ENCODE data around the gene SVIL.
"Not testable (repeated sequence)": the region's sequence is repeated elsewhere in the genome, so short reads cannot be mapped to it uniquely, and the experiment has no call there.

SVIL gene

DNA sequence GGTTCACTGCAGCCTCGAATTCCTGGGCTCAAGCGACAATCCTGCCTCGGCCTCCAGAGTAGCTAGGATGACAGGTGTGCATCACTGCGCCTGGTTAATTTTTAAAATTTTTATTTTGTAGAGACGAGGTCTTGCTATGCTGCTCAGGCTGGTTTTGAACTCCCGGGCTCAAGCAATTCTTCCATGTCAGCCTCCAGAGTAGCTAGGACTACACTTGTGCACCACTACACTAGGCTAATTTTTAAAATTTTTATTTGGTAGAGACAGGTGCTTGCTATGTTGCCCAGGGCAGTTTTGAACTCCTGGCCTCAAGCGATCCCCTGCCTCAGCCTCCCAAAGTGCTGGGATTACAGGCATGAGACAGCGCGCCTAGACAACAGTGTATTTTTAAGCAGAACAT, 120.5 kb downstream of the SVIL start:
- no peak for DNase-seq

DNA sequence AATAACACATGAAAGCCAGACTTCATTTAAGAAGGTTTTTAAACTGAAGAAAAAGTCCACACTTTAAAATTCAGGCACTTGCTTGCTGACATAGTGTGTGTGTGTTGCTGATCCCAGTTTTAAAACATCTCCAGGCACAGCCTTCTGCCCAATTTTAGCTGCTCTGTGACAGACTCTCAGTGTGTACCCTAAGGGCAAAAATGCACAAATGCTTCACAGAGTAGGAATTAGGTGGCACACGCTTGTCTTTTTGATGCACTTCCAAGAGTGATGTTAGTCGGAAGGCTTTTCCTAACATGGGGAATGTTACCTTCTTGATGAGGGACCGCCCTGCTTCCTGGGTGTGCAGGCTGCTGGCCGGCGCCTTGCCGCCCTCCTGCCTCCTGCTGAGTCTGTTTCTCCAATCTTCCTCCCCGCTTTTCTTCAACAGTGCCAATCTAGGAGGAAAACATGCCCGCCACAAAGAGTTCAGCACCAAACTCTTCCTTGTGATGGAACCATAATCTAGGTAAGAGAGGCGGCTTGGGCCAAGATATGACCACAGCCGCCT, 122.3 kb downstream of the SVIL start:
- no peak for DNase-seq

DNA sequence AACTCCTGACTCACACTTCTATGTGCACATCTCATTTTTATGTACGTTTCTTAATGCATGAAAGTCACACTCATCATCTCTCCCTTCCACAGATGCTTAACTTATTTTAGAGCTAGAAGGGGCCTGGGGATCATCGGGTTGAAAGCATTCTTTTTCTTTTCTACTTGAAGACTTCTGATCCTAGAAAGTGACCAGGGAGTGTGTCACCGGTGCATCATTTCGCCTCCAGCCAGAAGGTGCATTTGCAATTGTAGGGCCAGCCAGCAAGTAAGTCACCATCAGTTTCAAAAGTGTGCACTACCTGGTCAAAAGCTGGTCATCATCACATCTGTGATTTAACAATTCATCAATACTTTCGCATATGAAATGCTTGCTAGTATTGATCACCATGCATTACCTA, 123.0 kb downstream of the SVIL start:
- DNase-seq: not testable (repeated sequence)

DNA sequence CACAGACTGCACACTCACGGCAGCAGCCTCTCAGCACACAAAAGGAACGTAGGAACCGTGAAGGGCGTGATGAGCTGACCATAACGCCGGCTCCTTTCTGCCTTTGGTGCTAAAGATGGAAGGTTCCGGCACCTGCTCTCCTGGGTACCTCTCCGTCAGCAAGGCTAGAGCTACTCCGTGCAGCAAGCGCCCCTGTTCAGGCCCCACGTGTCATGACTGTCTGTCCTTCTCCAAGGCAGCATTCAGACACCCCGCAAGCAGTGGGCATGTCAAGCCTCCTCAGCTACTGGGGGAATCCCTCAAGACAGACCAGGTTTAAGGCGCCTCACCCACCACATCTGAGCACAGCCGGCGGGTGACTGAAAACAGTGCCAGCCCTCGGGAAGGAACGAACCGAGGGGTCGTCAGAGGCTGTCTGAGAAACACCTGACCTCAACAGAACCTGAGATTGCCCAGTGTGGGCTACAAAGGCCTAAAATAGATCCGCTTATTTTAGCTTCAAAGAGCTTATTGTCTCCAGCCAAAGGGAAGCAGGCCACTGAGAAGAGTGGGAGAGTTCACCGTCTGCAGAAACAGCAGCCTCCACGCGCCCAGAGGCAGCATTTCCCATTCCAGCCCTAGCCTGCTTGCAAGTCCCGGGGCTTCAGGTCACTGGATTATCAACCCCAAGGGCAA, 124.2 kb downstream of the SVIL start:
- DNase-seq: not testable (repeated sequence)

DNA sequence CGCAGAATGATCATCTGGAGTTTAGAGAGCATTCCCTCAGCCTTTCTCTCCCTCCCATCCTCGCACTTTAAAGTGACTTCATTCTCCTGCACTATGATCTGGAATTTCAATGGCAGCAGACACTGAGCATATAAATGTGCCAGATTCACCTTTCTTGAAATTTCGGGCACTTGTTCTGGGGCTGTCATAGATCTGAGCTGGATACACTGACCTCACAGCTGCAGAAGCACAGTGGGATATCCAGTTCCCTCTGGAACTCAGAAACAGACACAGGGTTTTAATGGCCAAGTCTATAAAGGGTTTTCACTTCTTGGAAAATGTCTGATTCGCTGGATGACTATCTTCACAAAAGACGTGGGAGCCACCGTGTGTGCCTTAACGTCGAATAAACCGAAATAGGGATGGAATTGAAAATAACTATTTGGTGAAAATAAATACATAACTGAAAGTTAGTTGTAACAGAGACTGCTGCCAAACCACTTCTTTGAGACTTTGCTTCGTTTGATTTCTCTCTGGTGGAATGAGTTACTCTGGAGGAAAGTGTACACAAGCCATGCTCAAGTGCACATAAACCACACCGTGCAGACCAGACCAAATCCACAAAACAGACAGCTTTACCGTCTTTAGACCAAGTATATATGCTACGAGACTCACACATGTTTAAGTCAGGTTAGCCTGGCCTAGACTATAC, 126.1 kb downstream of the SVIL start:
- no peak for DNase-seq

DNA sequence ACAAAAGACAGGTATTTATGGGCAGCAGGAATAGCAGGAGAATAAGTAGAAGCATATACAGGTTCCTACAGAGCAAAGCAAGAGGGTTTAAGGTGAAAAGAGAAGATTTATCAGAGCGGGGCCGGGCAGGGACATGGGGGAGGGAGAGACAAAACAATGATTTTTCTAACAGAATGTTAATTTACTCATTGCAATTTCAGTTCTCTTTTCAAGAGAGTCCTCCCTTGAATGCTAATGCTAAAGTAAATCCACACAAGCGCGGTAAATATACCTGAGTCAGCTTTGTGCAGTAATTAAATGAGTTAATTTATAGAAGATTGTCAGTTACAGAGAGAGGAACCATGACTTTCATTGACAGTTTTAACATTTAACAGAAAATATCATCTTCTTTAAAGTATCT, 127.0 kb downstream of the SVIL start:
- not testable (repeated sequence) for DNase-seq

DNA sequence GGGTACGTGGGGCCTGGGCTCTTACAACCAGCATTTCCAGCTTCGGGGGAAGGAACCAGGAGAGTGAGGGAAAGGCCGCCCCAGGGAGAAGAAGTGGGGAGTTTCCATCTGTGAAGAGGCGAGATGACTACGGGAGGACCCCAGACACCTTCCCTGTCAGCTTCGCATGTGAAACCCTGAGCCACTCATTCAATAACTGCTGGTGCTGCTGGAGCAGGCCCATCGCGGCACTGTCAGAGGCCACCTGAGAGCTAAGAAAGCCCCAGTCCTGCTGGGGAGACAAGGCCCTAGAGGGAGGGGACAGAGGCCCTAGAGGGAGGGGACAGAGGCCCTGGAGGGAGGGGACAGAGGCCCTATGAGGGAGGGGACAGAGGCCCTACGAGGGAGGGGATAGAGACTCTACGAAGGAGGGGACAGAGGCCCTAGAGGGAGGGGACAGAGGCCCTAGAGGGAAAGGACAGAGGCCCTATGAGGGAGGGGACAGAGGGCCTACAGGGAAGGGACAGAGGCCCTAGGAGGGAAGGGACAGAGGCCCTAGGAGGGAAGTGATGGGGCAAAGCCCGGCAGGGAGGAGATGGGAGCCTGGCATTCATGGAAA, 128.3 kb downstream of the SVIL start:
- not testable (repeated sequence) for DNase-seq

DNA sequence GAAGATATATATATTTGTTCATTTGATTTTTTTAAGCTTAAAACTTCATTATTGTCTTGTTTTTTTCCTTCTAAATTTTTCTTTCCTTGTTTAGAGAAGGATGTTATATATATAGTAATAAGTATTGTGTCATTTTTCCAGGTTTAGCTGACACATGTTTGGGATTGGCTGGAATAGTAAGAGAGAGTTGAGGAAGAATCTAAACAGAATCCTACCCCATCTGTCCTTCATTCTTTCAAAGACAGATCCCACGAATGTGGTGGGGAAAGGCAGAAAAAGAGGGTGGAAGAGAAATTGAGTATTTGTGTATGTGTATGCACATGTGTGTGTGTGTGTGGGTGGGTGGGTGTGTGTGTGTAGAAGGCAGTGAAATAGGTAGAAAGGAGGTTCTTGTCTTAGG, 132.4 kb downstream of the SVIL start:
- no peak for DNase-seq

DNA sequence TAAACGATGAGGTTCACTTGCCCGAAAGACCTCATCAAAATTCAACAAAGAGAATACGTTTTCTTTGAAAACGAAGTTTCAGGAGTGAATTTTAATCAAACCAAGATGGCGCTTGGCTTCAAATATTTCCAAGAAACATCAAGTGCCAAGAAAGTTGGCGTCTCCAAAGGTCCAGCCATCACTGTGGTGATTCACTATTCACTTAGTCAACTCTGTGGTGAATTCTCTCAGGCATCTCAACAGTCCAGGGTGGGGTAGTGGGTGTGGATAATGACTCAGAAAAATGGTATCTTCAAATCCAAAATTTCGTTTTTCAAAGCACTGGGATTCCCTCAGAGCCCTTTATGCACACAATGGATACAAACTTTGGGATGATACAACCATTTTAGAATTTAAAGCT, 133.1 kb downstream of the SVIL start:
- no peak for DNase-seq

DNA sequence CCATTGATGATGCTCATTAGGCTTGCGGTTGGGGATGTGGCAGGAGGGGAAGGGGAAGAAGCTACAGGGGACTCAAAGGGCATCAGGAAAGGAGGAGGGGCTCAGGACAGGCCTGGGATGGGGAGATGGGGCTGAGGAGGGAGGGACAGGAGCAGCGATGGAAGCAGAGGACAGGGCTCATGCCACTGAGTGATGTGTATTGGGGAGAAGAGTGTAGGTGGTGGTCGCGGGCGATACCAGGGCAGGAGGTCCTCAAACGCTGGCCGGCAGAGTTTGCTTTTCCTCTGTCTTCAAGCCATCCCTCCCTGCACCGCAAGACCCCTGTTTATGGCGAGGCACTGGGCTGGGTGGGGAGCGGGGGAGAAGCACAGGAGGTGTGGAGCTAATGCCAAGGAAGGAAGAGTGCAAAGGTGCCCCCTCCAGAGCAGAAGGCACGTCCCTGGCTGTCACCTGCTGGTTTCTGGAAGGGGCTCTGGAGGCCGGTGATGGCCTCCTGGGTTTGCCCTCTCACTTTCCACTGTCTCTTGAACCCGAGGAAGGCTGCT, 134.7 kb downstream of the SVIL start:
- no peak for DNase-seq

DNA sequence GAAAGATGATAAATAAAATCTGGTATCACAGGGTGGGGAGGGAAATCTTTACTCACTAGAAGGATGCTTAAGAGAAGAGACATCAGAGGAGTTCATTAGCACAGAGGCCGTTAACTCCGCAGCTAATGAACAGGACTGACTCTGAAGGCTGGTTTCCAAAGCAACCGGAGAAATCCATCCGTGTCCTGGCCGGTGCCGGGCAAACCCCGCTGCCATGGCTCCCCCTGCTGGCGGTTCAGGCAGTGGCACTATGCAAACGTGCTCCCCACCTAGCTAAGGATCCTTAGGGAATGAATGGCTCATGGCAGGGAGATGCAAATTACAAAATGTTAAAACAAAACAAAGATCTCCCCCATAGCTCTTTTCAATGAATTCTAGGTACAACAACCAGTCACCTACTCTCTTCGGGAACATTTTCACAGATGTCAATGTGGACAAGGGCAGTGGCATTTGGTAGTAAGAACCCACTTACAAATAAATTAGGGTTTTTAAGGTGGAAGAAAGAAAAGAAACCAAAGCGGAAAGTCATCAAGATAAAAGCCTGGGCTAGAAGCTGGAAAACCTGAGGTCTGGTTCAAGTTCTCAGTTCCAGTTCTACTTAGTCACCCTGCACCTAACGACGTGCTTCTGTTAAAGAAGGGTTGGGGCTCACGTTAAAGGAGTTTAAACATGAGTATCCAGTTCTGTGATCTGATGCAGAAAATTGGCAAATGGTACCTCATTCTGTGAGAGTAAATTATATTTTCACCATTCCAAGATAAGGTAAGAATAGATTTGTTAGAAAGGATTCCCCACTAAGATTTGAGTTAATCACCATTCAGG, 138.2 kb downstream of the SVIL start:
- peak; percentile 72 for DNase-seq

DNA sequence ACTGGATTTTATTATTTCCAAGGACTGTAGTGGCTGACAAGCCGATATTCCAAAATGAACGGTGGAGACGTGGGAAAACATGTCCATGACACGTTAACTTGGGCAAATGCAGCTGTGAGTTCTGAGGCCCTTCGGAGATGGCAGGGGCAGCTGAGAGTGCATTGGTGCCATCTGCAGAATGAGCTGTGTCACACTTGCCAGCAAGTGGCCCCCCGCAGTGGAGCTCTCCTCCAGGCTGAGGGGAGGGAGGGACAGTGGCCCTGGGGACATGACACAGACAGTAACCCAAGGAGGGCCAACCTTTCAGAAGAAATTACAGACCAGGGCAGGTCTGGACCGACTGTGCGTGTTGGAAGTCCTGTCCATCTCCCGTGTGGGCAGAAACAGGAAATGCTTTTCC, 139.4 kb downstream of the SVIL start:
- DNase-seq: no peak

DNA sequence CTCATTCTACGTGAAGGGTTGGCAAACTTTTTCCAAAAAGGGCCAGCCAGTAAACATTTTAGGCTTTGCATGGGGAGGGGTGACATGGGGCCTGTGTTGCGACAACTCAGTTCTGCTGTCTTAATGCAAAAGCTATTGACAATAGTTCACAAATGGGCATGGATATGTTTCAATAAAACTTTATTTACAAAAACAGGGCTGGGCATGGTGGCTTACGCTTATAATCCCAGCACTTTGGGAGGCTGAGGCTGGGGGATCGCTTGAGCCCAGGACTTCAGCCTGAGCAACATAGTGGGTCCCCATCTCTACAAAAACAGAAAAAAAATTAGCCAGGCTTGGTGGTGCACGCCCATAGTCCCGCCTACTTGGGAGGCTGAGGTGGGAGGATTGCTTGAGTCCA, 141.1 kb downstream of the SVIL start:
- DNase-seq: no peak

DNA sequence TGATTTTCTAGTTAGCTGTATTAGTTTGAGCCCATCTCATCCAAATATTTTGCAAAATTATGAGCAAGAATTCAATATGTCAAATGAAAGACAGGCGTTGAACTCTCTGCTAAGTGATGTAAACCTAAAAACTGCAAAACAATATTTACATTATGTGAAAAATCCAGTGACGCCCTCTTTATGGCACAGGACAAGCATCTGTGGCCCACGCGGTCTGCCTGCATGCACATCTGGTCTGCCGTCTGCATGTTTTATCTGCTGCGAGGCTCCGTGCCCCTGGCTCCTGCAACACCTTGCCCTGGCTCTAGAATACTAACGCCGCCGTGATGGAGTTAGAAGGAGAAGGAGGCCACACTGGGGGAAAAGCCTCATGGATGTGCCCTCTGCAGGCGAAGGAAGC, 142.0 kb downstream of the SVIL start:
- no peak for DNase-seq

DNA sequence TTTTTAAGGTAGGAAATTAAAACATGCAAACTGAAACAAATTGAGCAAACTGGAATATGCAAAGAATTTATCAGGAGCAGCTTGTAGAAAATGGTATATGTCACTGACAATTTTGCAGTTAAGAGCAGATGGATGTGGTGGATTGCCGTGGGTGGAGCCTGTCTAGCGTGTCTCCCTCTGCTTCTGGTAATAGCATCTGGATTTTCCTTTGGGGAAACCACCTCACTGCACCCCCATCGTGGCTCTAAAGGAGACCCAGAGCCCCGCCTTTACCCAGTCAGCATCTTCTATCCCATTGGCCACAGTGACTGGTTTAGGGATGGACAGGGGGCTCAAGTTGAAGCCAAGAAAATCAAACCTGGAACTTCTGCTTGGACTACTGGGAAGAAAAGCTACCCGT, 142.9 kb downstream of the SVIL start:
- no peak for DNase-seq

DNA sequence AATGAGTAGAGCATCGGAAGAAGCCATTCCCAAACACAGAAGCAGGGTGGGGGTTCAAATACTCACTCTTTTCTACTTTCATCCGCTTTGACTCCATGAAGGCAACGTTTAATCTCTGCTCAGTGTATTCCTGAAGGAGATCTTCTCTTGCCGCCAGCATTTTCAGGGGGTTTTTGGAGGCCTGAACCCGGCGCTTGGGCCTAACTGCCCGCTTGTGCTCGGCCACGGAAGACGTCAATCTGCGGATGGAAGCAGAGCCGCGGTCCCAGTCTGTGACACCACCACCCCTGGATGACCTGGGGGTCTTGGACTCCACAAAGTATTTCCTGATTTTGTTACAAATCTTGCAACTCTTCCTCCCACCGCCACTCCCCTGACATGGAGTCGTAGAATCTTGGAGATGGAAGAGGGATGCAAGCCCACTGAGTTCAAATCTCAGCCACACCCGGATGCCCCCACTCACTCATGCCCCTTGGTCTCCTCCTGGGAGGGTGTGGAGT, 143.9 kb downstream of the SVIL start:
- DNase-seq: not testable (repeated sequence)

DNA sequence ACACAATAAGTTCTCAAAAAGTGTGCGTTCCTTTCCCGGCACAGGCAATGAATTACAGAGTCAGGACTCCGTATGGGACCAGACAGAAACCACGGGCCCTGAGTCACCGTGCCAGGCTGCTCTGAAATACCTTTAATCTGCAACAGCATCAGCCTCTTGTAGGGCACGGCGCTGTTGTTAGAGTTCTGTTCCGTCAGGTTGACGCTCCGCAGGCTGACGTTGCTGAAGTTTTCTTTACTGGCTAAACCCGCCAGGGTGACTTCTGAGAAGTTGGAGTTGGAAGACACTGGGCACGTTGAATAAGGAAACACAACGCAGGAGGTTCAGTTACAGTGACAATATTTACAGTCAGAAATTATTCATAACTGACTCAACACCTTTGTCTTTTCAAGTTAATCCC, 146.3 kb downstream of the SVIL start:
- DNase-seq: not testable (repeated sequence)

DNA sequence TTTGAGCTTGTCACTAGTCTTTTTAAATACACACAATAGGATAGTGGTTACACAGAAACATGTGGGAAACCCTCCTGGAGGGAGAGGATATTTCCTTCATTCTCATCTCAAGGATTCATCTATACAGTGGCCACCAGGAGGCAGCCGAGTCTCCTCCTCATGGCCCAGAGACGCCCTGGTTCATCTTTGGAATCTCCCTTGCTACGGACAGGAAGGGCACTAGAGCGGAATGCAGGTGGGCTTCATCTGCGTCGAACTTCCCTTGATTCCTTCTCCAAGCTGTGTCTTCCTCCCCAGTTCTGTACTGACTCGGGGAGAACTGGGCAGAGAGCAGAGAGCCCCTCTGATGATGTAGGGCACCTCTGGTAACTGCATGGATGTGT, 146.9 kb downstream of the SVIL start:
- not testable (repeated sequence) for DNase-seq

DNA sequence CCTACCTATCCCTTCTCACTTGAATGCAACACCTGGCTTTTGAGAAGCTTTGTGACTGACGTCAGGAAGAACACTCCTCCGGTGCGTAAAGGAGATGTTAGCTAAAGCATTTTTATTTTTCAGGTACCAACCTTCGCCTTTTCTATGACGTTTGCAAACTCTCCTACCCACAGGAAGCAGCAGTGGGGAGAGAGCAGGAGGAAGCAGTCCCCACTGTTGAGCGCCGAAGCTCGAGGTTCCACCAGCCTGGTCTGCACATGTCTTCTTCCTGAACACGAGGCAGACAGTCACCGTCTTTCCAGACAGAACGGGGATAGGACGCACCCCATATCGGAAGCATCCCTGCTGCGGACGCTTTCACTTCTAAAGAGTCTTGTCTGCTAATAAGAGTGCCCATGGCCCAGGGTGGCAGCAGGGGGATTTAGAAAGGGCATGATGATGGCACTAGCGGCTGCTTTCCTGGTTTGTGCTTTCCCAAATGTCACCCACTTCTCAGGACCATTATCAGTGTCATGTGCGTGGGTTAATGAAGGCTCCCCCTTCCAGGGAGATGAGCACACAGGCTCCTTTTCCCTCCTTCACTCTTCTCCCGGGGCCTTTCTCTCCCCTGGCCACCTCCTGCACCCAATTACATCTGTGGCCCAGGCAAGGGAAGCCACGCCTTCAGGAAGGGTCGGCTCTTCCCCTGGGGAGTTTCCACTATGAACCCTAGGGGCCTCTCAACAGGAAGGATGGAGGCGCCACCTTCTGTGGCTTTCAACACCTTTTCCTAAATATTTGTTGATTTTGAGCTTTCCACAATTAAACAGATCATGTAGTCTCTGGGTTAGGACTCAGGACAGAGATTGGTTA, 147.5 kb downstream of the SVIL start:
- DNase-seq: not testable (repeated sequence)

DNA sequence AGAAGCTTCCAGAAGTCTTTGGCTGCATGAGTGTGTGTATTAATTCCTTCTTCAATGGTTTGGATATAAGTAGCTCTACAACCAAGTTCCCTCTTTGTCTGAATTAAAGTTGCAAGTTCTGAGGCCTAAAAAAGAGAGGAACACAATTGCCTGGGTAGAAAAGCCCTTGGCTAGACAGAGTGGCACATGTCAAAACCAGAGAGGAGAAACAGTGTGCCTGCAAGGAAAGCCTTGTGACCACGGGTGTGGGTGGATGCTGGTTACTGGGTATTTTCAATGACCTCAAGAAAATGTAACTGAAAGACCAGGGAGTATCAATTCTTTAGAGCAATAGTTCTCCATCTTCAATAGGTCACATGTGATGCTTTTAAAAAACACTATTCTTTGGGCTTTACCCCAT, 148.3 kb downstream of the SVIL start:
- DNase-seq: no peak

DNA sequence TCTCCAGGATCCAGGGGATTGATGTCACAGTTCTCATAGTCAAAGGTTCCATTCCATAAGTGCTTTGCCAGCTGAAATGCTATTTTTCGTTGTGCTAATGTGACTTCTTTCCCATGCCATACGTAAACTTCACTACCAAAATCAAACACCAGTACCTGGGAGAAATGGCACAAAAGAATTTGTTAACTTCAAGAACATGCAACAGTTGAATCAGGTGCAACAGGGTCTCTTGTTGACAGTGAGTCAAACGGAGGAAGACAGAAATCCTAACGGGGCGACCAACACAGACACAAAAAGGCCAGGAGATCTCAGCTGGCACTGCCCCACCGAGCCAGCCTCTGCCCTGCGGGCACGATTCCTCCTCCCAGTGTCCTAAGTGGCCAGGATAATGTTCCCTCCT, 150.1 kb downstream of the SVIL start:
- not testable (repeated sequence) for DNase-seq

Data from NCI-H69 (cell line).